Naive thymus-derived CD4-positive, alpha-beta T cell (primary cell): ENCODE results near the gene ZEB1. TPM values are rescaled to one million over a fixed set of nuclear protein-coding genes. Genes with fewer than 3 reads are reported as not detected.
"Not testable (repeated sequence)": the region's sequence is repeated elsewhere in the genome, so short reads cannot be mapped to it uniquely, and the experiment has no call there.

Experiments used
- ATAC-seq: fragments of 150-1000 bp; cut with Tn5 transposase; 2 replicates; pipeline ENCODE4 v1.10.0; 2021; ENCODE audit warnings: mild to moderate bottlenecking, moderate library complexity
- CTCF ChIA-PET: fragments of 350-600 bp; sonication (Branson Sonifier 250); formaldehyde crosslinking; loops from one replicate; lab custom pipeline; 2021; ENCODE audit warnings: antibody characterized with exemption; lab: Charles Lee
- POLR2A ChIA-PET: fragments of 350-600 bp; sonication (Branson Sonifier 250); formaldehyde crosslinking; loops from one replicate; lab custom pipeline; 2021; ENCODE audit warnings: antibody characterized with exemption, inconsistent platforms; lab: Charles Lee
- DNase-seq, 9 donors: peaks; one replicate each; pipeline versions ENCODE4 v3.0.0 to v3.0.0-alpha.2; 2020 to 2022; ENCODE audit warnings: mixed read lengths in 1 of 9
- H3K27ac ChIP-seq: one replicate; pipeline ENCODE4 v1.7.0; 2013; ENCODE audit warnings: mild to moderate bottlenecking, low read depth, low read length, moderate library complexity
- H3K27me3 ChIP-seq, 2 donors: one replicate each; pipeline ENCODE4 v1.7.0; 2013; ENCODE audit warnings: low read length in 2 of 2, mild to moderate bottlenecking in 2 of 2, moderate library complexity in 2 of 2; ENCODE audit not compliant: control insufficient read depth in 2 of 2, insufficient read depth in 2 of 2
- H3K36me3 ChIP-seq, 3 experiments: 1 replicate in 2 of 3; 2 replicates in 1 of 3; pipeline ENCODE4 v1.7.0; 2013; ENCODE audit warnings: low read length in 3 of 3, mild to moderate bottlenecking in 3 of 3, moderate library complexity in 1 of 3; ENCODE audit not compliant: insufficient read depth in 3 of 3, control insufficient read depth in 2 of 3
- H3K4me1 ChIP-seq, 2 donors: one replicate each; pipeline ENCODE4 v1.7.0; 2013; ENCODE audit warnings: low read length in 2 of 2, mild to moderate bottlenecking in 2 of 2, moderate library complexity in 1 of 2; ENCODE audit not compliant: control insufficient read depth in 2 of 2, insufficient read depth in 2 of 2
- H3K4me3 ChIP-seq: 2 replicates; pipeline ENCODE4 v1.7.0; 2013; ENCODE audit warnings: mild to moderate bottlenecking, low read length
- H3K9me3 ChIP-seq, 3 experiments: 1 replicate in 2 of 3; 2 replicates in 1 of 3; pipeline ENCODE4 v1.7.0; 2013; ENCODE audit warnings: low read length in 3 of 3; ENCODE audit not compliant: control insufficient read depth in 2 of 3
- H3K27ac Mint-ChIP-seq, 9 donors: one replicate each; pipeline ENCODE4 v1.8.0; 2020 to 2022; ENCODE audit warnings: mixed read lengths in 9 of 9, mild to moderate bottlenecking in 8 of 9, moderate library complexity in 5 of 9, inconsistent platforms in 2 of 9
- H3K27me3 Mint-ChIP-seq, 5 donors: one replicate each; pipeline ENCODE4 v1.8.0; 2021 to 2022; ENCODE audit warnings: mixed read lengths in 5 of 5, mild to moderate bottlenecking in 1 of 5
- H3K36me3 Mint-ChIP-seq, 5 donors: one replicate each; pipeline ENCODE4 v1.8.0; 2020 to 2022; ENCODE audit warnings: mixed read lengths in 5 of 5, mild to moderate bottlenecking in 3 of 5, inconsistent platforms in 1 of 5
- H3K4me1 Mint-ChIP-seq, 7 donors: one replicate each; pipeline ENCODE4 v1.8.0; 2020 to 2022; ENCODE audit warnings: mixed read lengths in 7 of 7, mild to moderate bottlenecking in 3 of 7, inconsistent platforms in 1 of 7
- H3K4me3 Mint-ChIP-seq, 10 donors: one replicate each; pipeline ENCODE4 v1.8.0; 2020 to 2022; ENCODE audit warnings: mild to moderate bottlenecking in 10 of 10, mixed read lengths in 10 of 10, moderate library complexity in 6 of 10, inconsistent platforms in 2 of 10
- H3K9me3 Mint-ChIP-seq, 11 donors: one replicate each; pipeline ENCODE4 v1.8.0; 2020 to 2022; ENCODE audit warnings: mixed read lengths in 11 of 11, mild to moderate bottlenecking in 4 of 11, inconsistent platforms in 1 of 11, moderate library complexity in 1 of 11
- intact Hi-C, 2 donors: fragments of 100-400 bp; cut with micrococcal nuclease; formaldehyde crosslinking; loops; one replicate each; pipeline ENCODE4 v1.15.1; 2023
- polyA plus RNA-seq, 2 donors: library from polyadenylated mRNA; unstranded; fragments of 300-500 nt; fragmentation: Illumina TruSeq; gene quantifications; one replicate each; pipeline ENCODE4 v1.2.3, GENCODE V29; 2021
- total RNA-seq, 6 experiments: library from RNA in 5 of 6; stranded (reverse) in 5 of 6; gene quantifications; 1 replicate in 5 of 6; 2 replicates in 1 of 6; pipeline ENCODE4 v1.2.3 and lab custom pipeline; 2021 to 2026

Gene ZEB1
- total and polyA plus RNA-seq, 7 experiments from 2014 or later = 37.4 to 126 (median 77.5) TPM

DNA sequence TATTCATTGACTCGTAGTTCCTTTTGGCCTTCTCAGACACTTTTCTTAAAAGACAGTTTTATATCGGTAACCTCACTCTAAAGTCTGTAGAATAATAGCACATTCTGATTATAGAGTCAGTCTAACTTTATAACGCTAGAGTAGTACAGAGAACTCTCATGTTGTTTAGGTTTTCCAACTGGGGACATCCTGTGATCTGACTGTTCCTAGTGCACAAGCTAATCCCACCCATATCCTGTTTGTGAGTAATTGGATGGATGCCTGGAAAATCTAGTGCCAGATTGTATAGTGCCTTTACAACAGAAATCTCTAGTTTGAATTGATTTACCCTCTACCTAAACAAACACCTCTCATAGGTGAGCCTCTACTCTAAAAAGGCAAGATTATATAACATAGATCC, 107.4 kb downstream of the ZEB1 start:
- Histone ChIP-seq H3K27me3 (no peaks in the 10 kb centered on the region), H3K4me3 (no peak overlapping the region), H3K36me3 (no peaks in the 10 kb centered on the region), H3K27ac (no peak overlapping the region), H3K4me1 (peaks cover 0 to 9% of the 10 kb centered on the region in 2 donors), H3K9me3 (no peaks in the 10 kb centered on the region)
- Mint-ChIP-seq H3K36me3 (peaks cover 3 to 35% (median 19%) of the 10 kb centered on the region in 5 donors), H3K9me3 (peaks cover 0 to 18% (median 6%) of the 10 kb centered on the region in 11 donors), H3K27ac (no peak overlapping the region), H3K27me3 (no peaks in the 10 kb centered on the region), H3K4me3 (no peak overlapping the region), H3K4me1 (peaks cover 20 to 74% (median 61%) of the 10 kb centered on the region in 7 donors)
- ChIA-PET POLR2A (no interaction called here), CTCF (interaction anchor here (0.6 kb wide), 1 partner anchor 711 kb away, joined by 5 read pairs; no protein-coding TSS in a partner anchor)
- DNase-seq (no peak), ATAC-seq (no peak)
- intact Hi-C loops = no loop called here

- CTCF ChIA-PET, H3K36me3 ChIP-seq, intact Hi-C loops, H3K4me1 ChIP-seq, H3K27ac Mint-ChIP-seq, H3K27me3 Mint-ChIP-seq, H3K4me3 Mint-ChIP-seq, H3K4me3 ChIP-seq, H3K9me3 ChIP-seq, DNase-seq, POLR2A ChIA-PET, ATAC-seq, H3K27me3 ChIP-seq, H3K27ac ChIP-seq: not testable (repeated sequence)
- H3K36me3 Mint-ChIP-seq = peaks cover 3 to 32% (median 19%) of the 10 kb centered on the region in 5 donors
- H3K4me1 Mint-ChIP-seq = peaks cover 15 to 67% (median 53%) of the 10 kb centered on the region in 7 donors
- H3K9me3 Mint-ChIP-seq = peaks cover 0 to 18% (median 6%) of the 10 kb centered on the region in 11 donors
Observed at GRCh38 chr10:31427334-31427733, 108.3 kb downstream of the ZEB1 start.

DNA sequence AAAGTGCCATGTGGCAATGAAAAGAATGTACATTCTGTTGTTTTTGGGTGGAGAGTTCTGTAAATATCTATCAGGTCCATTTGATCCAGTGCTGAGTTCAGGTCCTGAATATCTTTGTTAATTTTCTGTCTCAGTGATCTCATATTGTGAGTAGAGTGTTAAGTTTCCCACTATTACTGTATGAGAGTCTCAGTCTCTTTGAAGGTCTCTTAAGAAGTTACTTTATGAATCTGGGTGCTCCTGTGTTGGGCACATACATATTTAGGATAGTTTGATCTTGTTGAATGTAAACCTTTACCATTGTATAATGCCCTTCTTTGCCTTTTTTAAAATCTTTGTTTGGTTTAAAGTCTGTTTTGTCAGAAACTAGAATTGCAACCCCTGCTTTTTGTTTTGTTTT, 109.5 kb downstream of the ZEB1 start:
- Mint-ChIP-seq H3K4me3 (peak overlapping the region in 2 of 10 donors; percentile 5 to 32), H3K4me1 (peaks cover 15 to 56% (median 44%) of the 10 kb centered on the region in 7 donors), H3K36me3 (peaks cover 3 to 28% (median 19%) of the 10 kb centered on the region in 5 donors), H3K9me3 (peaks cover 0 to 18% (median 6%) of the 10 kb centered on the region in 11 donors)
- H3K27ac ChIP-seq, H3K36me3 ChIP-seq, H3K4me3 ChIP-seq, H3K27me3 Mint-ChIP-seq, intact Hi-C loops, CTCF ChIA-PET, H3K27ac Mint-ChIP-seq, ATAC-seq, H3K27me3 ChIP-seq, DNase-seq, H3K4me1 ChIP-seq, H3K9me3 ChIP-seq: not testable (repeated sequence)
- POLR2A ChIA-PET = interaction anchor here (0.7 kb wide), 1 partner anchor 79 kb away, joined by 3 read pairs; no protein-coding TSS in a partner anchor

DNA sequence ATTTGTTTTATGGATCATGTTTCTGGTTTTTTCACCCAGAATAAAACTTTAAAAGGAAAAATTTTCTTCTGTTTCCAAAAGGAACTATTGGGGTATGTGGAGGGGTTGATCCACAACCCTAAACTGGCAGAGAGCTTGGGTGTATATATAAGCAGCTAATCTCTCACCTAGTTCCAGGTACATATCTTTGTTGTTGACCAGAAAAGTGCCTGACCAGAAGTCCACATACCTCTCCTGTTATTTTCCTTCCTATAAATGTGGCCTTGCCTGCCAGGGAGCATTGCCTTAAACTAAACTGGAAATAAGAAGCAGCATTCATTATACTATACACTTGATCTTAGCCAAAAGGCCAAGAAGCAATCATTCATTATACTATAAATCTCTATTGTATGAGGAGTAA, 112.0 kb downstream of the ZEB1 start:
- H3K4me1 Mint-ChIP-seq = peaks cover 17 to 51% (median 43%) of the 10 kb centered on the region in 7 donors
- no peaks in the 10 kb centered on the region for H3K27me3 ChIP-seq
- H3K9me3 Mint-ChIP-seq = peaks cover 0 to 23% (median 7%) of the 10 kb centered on the region in 11 donors
- H3K4me3 Mint-ChIP-seq = no peak overlapping the region
- DNase-seq (no peak), ATAC-seq (no peak)
- H3K36me3 ChIP-seq = no peaks in the 10 kb centered on the region
- no peaks in the 10 kb centered on the region for H3K27me3 Mint-ChIP-seq
- peaks cover 6 to 36% (median 33%) of the 10 kb centered on the region in 5 donors for H3K36me3 Mint-ChIP-seq
- POLR2A ChIA-PET = no interaction called here
- no peaks in the 10 kb centered on the region for H3K9me3 ChIP-seq
- no peak overlapping the region for H3K27ac Mint-ChIP-seq
- peaks cover 0 to 6% of the 10 kb centered on the region in 2 donors for H3K4me1 ChIP-seq
- CTCF ChIA-PET = no interaction called here
- no peak overlapping the region for H3K27ac ChIP-seq
- intact Hi-C loops = no loop called here
- no peak overlapping the region for H3K4me3 ChIP-seq

DNA sequence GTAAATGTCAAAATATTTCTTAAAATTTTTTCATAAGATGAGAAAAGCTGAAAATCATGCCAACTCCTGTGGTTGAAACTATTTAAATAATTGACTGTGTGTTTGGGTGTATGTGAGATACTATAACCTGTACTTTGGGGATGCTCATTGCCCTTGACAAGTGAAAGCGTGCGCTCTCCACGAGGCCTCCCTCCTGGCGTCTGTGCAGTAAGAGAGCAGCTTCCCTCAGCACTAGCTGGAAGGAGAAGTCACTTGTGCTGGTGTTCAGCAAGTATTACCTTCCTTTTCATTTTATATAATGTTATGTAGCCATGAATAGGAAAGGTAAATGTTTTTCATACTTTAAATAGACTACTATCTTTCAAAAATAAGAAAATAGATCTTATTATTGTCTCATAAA, 118.9 kb downstream of the ZEB1 start:
- H3K36me3 ChIP-seq = no peaks in the 10 kb centered on the region
- POLR2A ChIA-PET = interaction anchor here (0.7 kb wide), 1 partner anchor 21 kb away, joined by 3 read pairs; no protein-coding TSS in a partner anchor
- intact Hi-C loops = no loop called here
- Mint-ChIP-seq H3K36me3 (peaks cover 8 to 49% (median 39%) of the 10 kb centered on the region in 5 donors), H3K4me3 (no peak overlapping the region), H3K27ac (peak overlapping the region in 1 of 9 donors; percentile 51), H3K9me3 (peaks cover 7 to 33% (median 18%) of the 10 kb centered on the region in 11 donors), H3K27me3 (no peaks in the 10 kb centered on the region), H3K4me1 (peaks cover 0 to 29% (median 21%) of the 10 kb centered on the region in 7 donors)
- no peaks in the 10 kb centered on the region for H3K9me3 ChIP-seq
- H3K4me1 ChIP-seq = no peaks in the 10 kb centered on the region
- H3K27ac ChIP-seq = no peak overlapping the region
- H3K4me3 ChIP-seq = no peak overlapping the region
- H3K27me3 ChIP-seq = no peaks in the 10 kb centered on the region
- CTCF ChIA-PET = no interaction called here
- no peak for ATAC-seq
- no peak for DNase-seq

GRCh38 chr10:31451766-31452165, 132.8 kb downstream of the ZEB1 start:
- POLR2A ChIA-PET = no interaction called here
- Histone ChIP-seq H3K27me3 (no peaks in the 10 kb centered on the region), H3K4me1 (no peaks in the 10 kb centered on the region), H3K36me3 (no peaks in the 10 kb centered on the region), H3K27ac (no peak overlapping the region), H3K4me3 (no peak overlapping the region), H3K9me3 (no peaks in the 10 kb centered on the region)
- Mint-ChIP-seq H3K4me3 (no peak overlapping the region), H3K9me3 (peaks cover 2 to 49% (median 22%) of the 10 kb centered on the region in 11 donors), H3K27me3 (no peaks in the 10 kb centered on the region), H3K36me3 (peaks cover 4 to 45% (median 43%) of the 10 kb centered on the region in 5 donors), H3K4me1 (peaks cover 3 to 47% (median 37%) of the 10 kb centered on the region in 7 donors), H3K27ac (peak overlapping the region in 1 of 9 donors; percentile 4)
- no peak for ATAC-seq
- CTCF ChIA-PET = interaction anchor here (0.7 kb wide), 1 partner anchor 10 kb away, joined by 4 read pairs; no protein-coding TSS in a partner anchor
- intact Hi-C loops = no loop called here
- no peak for DNase-seq

- H3K36me3 Mint-ChIP-seq = peaks cover 8 to 64% (median 60%) of the 10 kb centered on the region in 5 donors
- Histone ChIP-seq H3K4me1 (no peaks in the 10 kb centered on the region), H3K27ac (no peak overlapping the region), H3K4me3 (no peak overlapping the region), H3K36me3 (no peaks in the 10 kb centered on the region), H3K9me3 (no peaks in the 10 kb centered on the region), H3K27me3 (no peaks in the 10 kb centered on the region)
- ATAC-seq (no peak), DNase-seq (no peak)
- no peaks in the 10 kb centered on the region for H3K27me3 Mint-ChIP-seq
- intact Hi-C loops = no loop called here
- peaks cover 3 to 52% (median 18%) of the 10 kb centered on the region in 11 donors for H3K9me3 Mint-ChIP-seq
- CTCF ChIA-PET = no interaction called here
- peak overlapping the region in 1 of 9 donors; percentile 23 for H3K27ac Mint-ChIP-seq
- POLR2A ChIA-PET = no interaction called here
- H3K4me1 Mint-ChIP-seq = peaks cover 7 to 43% (median 32%) of the 10 kb centered on the region in 7 donors
- no peak overlapping the region for H3K4me3 Mint-ChIP-seq
Observed at GRCh38 chr10:31456468-31456867, 137.5 kb downstream of the ZEB1 start.
